GM19328 (cell line): ENCODE results near the gene RAB20.
"Not testable (repeated sequence)": the region's sequence is repeated elsewhere in the genome, so short reads cannot be mapped to it uniquely, and the experiment has no call there.

Experiments
- ATAC-seq: cut with Tn5 transposase; IDR thresholded peaks from one replicate; pipeline ENCODE4 v1.9.1; 2021; ENCODE audit warnings: mild to moderate bottlenecking, moderate library complexity; ENCODE audit not compliant: unreplicated experiment

Gene RAB20

GRCh38 chr13:110555601-110556223, 5.8 kb downstream of the RAB20 start:
- no peak for ATAC-seq

GRCh38 chr13:110554946-110555345, 6.6 kb downstream of the RAB20 start:
- no peak for ATAC-seq

- ATAC-seq = no peak
These were observed 7.2 kb downstream of the RAB20 start for GRCh38 chr13:110554227-110554836.

GRCh38 chr13:110553417-110553816, 8.1 kb downstream of the RAB20 start:
- ATAC-seq = no peak

- no peak for ATAC-seq
These were observed 8.8 kb downstream of the RAB20 start for GRCh38 chr13:110552767-110553166.

GRCh38 chr13:110551284-110551683, 10.2 kb downstream of the RAB20 start:
- ATAC-seq = no peak

- no peak for ATAC-seq
These were observed 11.7 kb downstream of the RAB20 start for GRCh38 chr13:110549795-110550160.

GRCh38 chr13:110548891-110549794, 12.4 kb downstream of the RAB20 start:
- ATAC-seq = no peak

GRCh38 chr13:110546926-110547325, 14.6 kb downstream of the RAB20 start:
- ATAC-seq = no peak

- ATAC-seq = no peak
These were observed 15.1 kb downstream of the RAB20 start for GRCh38 chr13:110546378-110546777.

- no peak for ATAC-seq
These were observed 19.2 kb downstream of the RAB20 start for GRCh38 chr13:110542169-110542796.

GRCh38 chr13:110541526-110541920, 20.0 kb downstream of the RAB20 start:
- no peak for ATAC-seq

- no peak for ATAC-seq
These were observed 20.5 kb downstream of the RAB20 start for GRCh38 chr13:110540871-110541525.

GRCh38 chr13:110539894-110540293, 21.6 kb downstream of the RAB20 start:
- ATAC-seq = no peak

GRCh38 chr13:110538632-110539031, 22.9 kb downstream of the RAB20 start:
- no peak for ATAC-seq

GRCh38 chr13:110536006-110536693, 25.4 kb downstream of the RAB20 start:
- peak; percentile 52 for ATAC-seq

GRCh38 chr13:110535526-110535925, 26.0 kb downstream of the RAB20 start:
- no peak for ATAC-seq

GRCh38 chr13:110533771-110534670, 27.5 kb downstream of the RAB20 start:
- ATAC-seq = no peak

GRCh38 chr13:110532258-110532657, 29.3 kb downstream of the RAB20 start:
- ATAC-seq = not testable (repeated sequence)
